Upper lobe of right lung (tissue), 1 donor: Measurements from ENCODE around the gene CHTOP. TPM values are rescaled to one million over a fixed set of nuclear protein-coding genes. Genes with fewer than 3 reads are reported as not detected.
A peak's percentile ranks its signal among the peaks of the same experiment; 100 is the strongest.

ENCODE experiments used
- ATAC-seq: fragments of 200-7000 bp; cut with Tn5 transposase; one replicate; pipeline ENCODE4 v1.9.1; 2020; ENCODE audit warnings: mild to moderate bottlenecking, moderate library complexity
- DNase-seq: peaks from one replicate; pipeline ENCODE4 v3.0.0-alpha.2; 2020
- H3K27ac ChIP-seq: fragments of 200-600 bp; one replicate; pipeline ENCODE4 v1.8.0; 2022
- H3K27me3 ChIP-seq: fragments of 200-600 bp; one replicate; pipeline ENCODE4 v1.8.0; 2022; ENCODE audit warnings: mild to moderate bottlenecking
- H3K36me3 ChIP-seq: fragments of 200-600 bp; one replicate; pipeline ENCODE4 v1.8.0; 2022
- H3K4me1 ChIP-seq: fragments of 200-600 bp; one replicate; pipeline ENCODE4 v1.8.0; 2022
- H3K4me3 ChIP-seq: fragments of 200-600 bp; one replicate; pipeline ENCODE4 v1.8.0; 2022; ENCODE audit warnings: mild to moderate bottlenecking
- H3K9me3 ChIP-seq: fragments of 200-600 bp; one replicate; pipeline ENCODE4 v1.8.0; 2022
- CTCF ChIP-seq: fragments of 200-600 bp; IDR thresholded peaks from one replicate; pipeline ENCODE4 v1.8.0; 2022; ENCODE audit warnings: antibody characterized with exemption
- intact Hi-C: fragments of 100-400 bp; cut with DNase I; formaldehyde crosslinking; loops from one replicate; pipeline ENCODE4 v1.11.0; 2022
- total RNA-seq: library from RNA; stranded (reverse); fragmentation: NEBNext Ultra II Directional; extraction: Animal tissue kit (Norgen Biotek cat#: 25700); gene quantifications from one replicate; pipeline ENCODE4 v1.2.1, GENCODE V29; 2021
- donor health status: DM: no; HTN: yes; CAD: no; lungs with severe emphysema.

CHTOP gene
- total RNA-seq, 1 donor from 2014 or later = 63.5 TPM

- no peak for TF ChIP-seq CTCF
- ATAC-seq (no peak), DNase-seq (peak; percentile 61)
- H3K36me3 ChIP-seq = no peaks in the 10 kb centered on the region
- intact Hi-C loops = no loop called here
- H3K27me3 ChIP-seq = no peaks in the 10 kb centered on the region
- H3K4me3 ChIP-seq = no peak overlapping the region
- H3K4me1 ChIP-seq = peaks cover 24% of the 10 kb centered on the region
- no peak overlapping the region for H3K27ac ChIP-seq
- no peaks in the 10 kb centered on the region for H3K9me3 ChIP-seq
These were observed 3.5 kb upstream of the CHTOP start for GRCh38 chr1:153630384-153630783.

- peaks cover 5% of the 10 kb centered on the region for H3K36me3 ChIP-seq
- H3K4me1 ChIP-seq = peaks cover 34% of the 10 kb centered on the region
- H3K4me3 ChIP-seq = no peak overlapping the region
- H3K27me3 ChIP-seq = no peaks in the 10 kb centered on the region
- H3K9me3 ChIP-seq = no peaks in the 10 kb centered on the region
- no peak for TF ChIP-seq CTCF
- DNase-seq (peak; percentile 40), ATAC-seq (no peak)
- H3K27ac ChIP-seq = no peak overlapping the region
- intact Hi-C loops = no loop called here
These were observed 2.5 kb upstream of the CHTOP start for GRCh38 chr1:153631047-153632022.

GRCh38 chr1:153633161-153633753 is 609 bp upstream of the CHTOP start:
- Histone ChIP-seq H3K36me3 (peaks cover 24% of the 10 kb centered on the region), H3K27ac (peak overlapping the region; percentile 99), H3K4me3 (peak overlapping the region; percentile 77), H3K9me3 (no peaks in the 10 kb centered on the region), H3K4me1 (peaks cover 30% of the 10 kb centered on the region), H3K27me3 (no peaks in the 10 kb centered on the region)
- ATAC-seq (peak; percentile 55), DNase-seq (no peak)
- intact Hi-C loops = no loop called here
- TF ChIP-seq CTCF = no peak

- peaks cover 30% of the 10 kb centered on the region for H3K4me1 ChIP-seq
- no peak for TF ChIP-seq CTCF
- H3K4me3 ChIP-seq = peak overlapping the region; percentile 77
- intact Hi-C loops = no loop called here
- H3K27me3 ChIP-seq = no peaks in the 10 kb centered on the region
- no peaks in the 10 kb centered on the region for H3K9me3 ChIP-seq
- ATAC-seq = no peak
- H3K27ac ChIP-seq = no peak overlapping the region
- peaks cover 50% of the 10 kb centered on the region for H3K36me3 ChIP-seq
- DNase-seq = peak; percentile 30
These were observed 2.0 kb downstream of the CHTOP start for GRCh38 chr1:153635872-153636271.

- DNase-seq = peak; percentile 2
- Histone ChIP-seq H3K9me3 (no peaks in the 10 kb centered on the region), H3K27me3 (no peaks in the 10 kb centered on the region), H3K4me3 (no peak overlapping the region), H3K4me1 (peaks cover 30% of the 10 kb centered on the region), H3K27ac (no peak overlapping the region), H3K36me3 (peaks cover 54% of the 10 kb centered on the region)
- intact Hi-C loops = no loop called here
- no peak for ATAC-seq
- TF ChIP-seq CTCF = no peak
These were observed 2.4 kb downstream of the CHTOP start for GRCh38 chr1:153636312-153636711.
